ENCODE data around the gene TAC1.
"Not testable (repeated sequence)": the region's sequence is repeated elsewhere in the genome, so short reads cannot be mapped to it uniquely, and the experiment has no call there.

TAC1 gene, protein sequence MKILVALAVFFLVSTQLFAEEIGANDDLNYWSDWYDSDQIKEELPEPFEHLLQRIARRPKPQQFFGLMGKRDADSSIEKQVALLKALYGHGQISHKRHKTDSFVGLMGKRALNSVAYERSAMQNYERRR

DNA sequence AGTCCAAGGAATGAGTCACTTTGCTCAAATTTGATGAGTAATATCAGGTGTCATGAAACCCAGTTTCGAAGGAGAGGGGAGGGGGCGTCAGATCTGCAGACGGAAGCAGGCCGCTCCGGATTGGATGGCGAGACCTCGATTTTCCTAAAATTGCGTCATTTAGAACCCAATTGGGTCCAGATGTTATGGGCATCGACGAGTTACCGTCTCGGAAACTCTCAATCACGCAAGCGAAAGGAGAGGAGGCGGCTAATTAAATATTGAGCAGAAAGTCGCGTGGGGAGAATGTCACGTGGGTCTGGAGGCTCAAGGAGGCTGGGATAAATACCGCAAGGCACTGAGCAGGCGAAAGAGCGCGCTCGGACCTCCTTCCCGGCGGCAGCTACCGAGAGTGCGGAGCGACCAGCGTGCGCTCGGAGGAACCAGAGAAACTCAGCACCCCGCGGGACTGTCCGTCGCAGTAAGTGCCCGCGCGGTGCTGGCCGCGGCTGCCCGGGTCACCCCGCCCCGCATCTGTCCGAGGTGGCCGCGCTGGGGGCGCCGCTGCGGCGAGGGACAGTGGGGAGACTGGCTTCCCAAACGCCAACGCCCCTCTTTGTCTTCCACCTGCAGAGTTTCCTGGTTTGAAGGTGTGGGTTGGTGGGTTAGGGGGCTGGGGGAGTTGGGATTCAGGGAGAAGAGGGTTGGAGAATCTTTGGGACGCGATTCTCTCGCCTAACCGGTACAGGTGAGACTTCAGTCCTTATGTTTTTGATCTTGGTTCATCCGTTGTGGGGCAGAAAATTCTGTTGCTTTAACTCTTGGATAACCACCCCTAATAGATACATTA, at the start of gene TAC1:
TSS of gene TAC1 (plus strand) at position 351 of the 829 bp plus-strand sequence. CDS start 527 bp downstream, outside the sequence.
- DNase-seq (ENCODE audit: low read depth in 2 of 2): no peak

DNA sequence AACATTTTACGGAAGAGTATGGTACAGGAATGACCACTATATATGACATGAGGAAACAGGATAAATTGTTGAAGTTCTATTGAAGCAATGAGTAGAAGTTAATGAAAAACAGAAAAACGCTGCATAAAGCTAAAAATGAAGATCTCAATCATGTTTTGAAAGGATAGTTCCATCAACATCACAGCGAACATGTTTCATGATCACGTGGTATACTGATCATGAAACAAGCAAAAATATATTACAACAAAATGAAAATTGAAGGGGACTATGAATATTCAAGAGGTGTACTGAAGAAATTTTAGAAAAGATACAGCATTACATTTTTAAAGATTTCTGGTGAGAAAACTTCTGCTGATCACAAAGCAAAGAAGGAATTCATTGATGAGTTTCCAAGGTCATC, 45.9 kb upstream of the TAC1 start:
- no peak for DNase-seq (ENCODE audit: low read depth in 2 of 2)

DNA sequence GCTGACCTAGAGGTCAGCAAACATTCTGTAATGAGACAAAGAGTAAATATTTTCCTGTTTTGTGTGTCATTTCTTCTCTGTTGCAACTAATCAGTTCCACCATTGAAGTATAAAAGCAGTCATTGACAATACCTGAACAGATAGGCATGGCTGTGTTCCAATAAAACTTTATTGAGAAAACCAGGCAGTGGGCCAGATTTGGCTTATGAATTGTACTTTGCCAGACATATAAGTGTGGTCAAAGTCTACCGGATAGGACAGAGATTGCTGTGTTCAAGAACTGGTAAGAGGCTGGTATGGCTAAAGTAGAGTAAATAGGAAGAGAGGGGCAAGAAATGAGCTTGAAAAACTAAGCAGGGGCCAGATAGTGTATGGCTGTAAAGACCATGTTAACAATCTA, 38.3 kb upstream of the TAC1 start:
- DNase-seq (ENCODE audit: low read depth in 2 of 2): no peak

DNA sequence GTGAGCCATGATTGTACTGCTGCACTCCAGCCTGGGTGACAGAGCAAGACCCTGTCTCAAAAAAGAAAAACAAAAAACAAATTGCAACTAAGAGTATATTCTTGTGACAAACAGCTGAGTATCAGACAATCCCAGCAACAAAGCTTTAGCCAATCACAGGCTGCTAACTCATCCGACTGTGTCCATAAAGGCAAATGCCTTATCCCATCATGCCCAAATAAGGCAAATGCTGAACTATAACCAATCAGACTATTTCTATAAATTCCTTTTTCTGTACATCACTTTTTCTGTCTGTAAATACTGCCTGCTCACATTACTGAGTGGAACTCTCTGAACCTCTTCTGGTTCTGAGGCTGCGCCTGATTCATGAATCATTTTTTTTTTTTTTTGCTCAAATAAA, 37.5 kb upstream of the TAC1 start:
- no peak for DNase-seq (ENCODE audit: low read depth in 2 of 2)

DNA sequence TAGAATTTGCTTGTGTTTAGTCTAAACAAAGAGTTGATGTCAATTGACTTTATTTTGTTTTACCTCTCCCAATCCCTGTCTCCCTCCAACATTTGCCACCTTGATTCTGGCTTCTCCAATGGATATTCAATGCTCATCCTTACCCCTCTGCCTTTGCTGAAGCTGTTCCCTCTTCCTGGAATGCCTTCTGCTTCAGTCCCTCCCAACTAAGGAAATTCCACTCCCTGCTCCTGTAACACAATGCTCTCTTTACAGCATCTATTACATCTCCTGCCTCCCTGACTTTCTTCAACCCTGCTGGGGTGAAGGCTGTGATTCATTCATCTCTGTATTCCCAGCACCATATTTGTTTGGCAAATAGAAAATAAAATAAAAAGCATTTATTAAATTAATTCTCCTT, 34.5 kb upstream of the TAC1 start:
- no peak for DNase-seq (ENCODE audit: low read depth in 2 of 2)

DNA sequence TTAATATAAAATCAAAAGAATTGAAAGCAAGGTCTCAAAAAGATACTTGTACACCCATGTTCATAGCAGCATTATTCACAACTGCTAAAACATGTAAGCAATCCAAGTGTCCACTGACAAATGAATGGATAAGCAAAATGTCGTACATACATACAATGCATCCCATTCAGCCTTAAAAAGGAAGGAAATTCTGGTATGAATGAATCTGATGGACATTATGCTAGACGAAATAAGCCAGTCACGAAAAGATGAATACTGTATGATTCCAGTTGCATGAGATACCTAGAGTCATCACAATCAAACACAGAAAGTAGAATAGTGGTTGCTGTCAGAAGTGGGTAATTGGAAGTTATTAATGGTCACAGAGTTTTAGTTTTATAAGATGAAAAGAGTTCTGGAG, 9.5 kb upstream of the TAC1 start:
- DNase-seq (ENCODE audit: low read depth in 2 of 2): no peak

DNA sequence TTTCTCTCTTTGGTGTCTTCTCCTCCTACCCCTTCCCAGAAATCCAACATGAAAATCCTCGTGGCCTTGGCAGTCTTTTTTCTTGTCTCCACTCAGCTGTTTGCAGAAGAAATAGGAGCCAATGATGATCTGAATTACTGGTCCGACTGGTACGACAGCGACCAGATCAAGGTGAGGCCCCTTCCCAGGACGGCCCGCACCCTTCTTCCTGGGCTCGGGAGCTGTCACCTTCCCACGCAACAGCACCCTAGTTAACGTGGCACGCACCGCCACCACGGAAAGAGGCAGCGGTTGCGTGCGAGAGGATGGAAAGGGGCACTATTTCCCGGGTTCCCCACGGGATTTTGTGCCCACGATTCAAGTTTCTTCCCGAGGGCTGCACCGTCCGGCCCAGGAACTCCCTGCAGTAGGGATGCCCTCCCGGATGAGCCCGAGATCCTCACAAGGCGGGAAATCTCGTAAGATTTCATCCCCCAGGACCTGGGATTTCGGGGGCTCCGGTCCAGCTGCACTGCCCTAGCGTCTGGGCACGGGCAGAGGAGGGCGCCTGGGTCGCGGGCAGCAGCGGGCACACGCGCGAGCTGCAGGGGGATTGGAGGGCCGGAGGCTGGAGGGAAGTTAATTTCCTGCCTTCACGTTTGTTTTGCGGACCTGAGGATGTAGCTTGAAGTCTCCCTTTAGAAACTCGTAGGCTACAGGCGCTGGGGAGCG, 834 bp downstream of the TAC1 start:
- DNase-seq (ENCODE audit: low read depth in 2 of 2): no peak

DNA sequence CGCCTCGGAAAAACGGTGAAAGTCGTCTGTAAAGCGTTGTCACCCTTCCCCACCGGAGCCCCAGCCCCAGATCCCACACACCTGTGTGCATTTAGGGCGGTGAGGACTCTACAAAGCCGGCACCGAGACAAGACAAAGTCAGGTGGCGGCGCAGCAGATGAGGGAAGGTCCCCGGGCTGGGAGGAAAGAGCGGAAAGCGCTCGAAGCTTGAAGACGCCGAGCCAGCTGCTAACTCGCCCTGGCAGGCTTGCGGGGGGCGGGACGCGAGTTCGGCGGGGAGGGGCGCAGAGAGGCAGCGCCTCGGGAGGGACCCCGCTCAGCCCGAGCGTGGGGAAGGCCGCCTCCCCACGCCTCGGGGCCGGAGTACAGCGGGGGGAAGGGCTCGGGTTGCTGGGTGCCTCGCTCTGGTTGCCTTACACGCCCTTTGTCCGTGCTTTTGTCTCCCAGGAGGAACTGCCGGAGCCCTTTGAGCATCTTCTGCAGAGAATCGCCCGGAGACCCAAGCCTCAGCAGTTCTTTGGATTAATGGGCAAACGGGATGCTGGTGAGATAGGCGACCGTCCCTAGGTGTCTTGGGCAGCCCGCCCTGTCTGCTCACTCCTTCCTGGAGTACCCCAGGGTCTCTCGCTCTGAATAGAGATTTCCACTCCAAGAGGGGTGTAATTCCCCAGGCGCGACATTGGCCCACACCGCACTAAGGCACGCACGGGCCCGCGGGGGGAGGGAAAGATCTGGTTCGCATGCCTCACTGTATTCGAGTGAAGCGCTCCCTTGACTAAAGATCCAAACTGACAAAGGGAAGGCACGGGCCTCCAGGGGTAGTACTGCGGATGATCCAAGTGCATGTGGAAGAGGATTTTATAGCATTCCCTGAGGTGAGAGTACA, 1.6 kb downstream of the TAC1 start:
- DNase-seq (ENCODE audit: low read depth in 2 of 2): no peak

DNA sequence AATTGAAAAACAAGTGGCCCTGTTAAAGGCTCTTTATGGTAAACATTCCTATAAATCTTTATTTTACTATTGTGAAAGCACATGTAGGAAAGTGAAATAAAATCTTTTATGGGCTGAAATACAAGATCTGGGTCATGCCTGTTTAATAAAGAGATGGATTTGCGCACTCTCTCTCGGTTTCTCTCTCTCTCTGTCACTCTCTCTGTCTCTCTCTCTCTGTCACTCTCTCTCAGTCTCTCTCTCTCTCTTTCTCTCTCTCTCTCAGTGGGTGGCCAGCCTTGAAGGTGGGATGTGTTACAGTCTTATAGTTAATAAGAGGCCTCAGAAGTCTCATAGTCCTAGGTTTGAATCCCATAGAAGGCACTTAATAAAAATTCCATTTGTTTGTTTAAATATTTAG, 2.4 kb downstream of the TAC1 start:
- DNase-seq (ENCODE audit: low read depth in 2 of 2): no peak

DNA sequence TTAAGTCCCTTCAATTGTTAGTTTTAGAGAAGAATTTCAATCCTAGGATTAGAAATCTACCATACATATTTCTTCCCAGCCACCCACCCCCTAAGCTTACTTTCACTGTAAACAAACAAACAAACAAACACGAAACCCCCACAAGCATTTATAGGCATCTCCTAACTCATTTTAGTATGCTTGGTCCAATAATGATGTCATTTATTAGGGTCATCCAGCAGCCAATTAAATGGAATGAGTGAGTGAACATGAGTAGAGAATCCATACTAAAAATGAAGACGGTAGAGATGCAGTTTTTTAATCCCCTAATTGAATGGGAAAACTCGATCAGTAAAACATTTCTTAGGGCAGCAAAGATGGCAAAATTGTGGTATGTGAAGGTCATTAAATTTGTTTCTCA, 3.2 kb downstream of the TAC1 start:
- DNase-seq (ENCODE audit: low read depth in 2 of 2): no peak

DNA sequence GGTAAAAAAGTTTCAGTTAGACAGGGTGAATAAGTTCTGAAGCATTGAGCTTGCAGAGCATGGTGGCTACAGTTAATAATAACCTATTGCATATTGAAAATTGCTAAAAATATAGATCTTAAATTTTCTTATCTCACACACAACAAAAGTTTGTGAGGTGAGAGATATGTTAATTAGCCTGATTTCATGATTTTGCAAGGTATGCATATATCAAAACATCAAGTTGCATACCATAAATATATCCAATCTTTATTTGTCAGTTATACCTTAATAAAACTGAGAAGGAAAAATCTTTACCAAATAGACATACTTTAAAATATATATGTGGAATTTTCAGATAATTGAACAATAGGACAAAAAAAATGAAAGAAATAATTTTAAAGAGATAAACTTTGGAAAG, 16.6 kb downstream of the TAC1 start:
- DNase-seq (ENCODE audit: low read depth in 2 of 2): no peak

DNA sequence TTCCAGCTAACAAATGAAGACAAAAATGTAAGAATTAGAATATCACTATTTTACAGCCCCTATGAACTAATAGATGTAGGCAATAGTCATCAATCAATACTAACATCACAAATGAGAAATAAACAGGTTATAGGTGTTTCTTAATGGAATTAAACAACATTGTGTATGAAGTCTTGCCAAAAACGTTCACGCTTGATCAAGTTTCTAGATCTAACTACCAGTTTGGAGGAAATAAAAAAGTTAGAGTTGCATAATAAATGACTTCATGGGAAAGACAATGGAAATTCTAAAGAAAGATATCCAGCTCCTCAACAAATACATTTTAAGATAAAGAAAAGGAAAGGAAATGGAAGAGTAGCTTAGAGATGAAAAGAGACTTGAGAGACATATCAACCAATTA, 19.7 kb downstream of the TAC1 start:
- DNase-seq (ENCODE audit: low read depth in 2 of 2): no peak

DNA sequence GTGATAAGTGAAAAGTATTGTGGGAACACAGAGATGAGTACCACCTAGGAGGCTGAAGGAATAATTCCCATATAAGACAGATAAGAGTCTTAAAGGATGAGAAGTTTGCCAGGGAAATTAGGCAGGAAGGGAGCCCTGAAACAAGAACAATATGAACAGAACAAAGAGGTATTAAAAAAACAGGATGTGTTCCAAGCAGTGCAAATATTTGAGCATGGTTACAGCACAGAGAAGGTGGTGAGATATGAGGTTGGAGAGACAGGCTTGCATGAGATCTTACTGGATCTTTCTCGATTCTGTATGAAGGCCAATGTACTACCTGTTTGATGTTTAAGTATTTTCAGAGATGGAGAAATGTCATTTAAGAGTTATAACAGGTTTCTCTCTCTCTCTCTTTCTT, 20.3 kb downstream of the TAC1 start:
- DNase-seq (ENCODE audit: low read depth in 2 of 2): no peak

DNA sequence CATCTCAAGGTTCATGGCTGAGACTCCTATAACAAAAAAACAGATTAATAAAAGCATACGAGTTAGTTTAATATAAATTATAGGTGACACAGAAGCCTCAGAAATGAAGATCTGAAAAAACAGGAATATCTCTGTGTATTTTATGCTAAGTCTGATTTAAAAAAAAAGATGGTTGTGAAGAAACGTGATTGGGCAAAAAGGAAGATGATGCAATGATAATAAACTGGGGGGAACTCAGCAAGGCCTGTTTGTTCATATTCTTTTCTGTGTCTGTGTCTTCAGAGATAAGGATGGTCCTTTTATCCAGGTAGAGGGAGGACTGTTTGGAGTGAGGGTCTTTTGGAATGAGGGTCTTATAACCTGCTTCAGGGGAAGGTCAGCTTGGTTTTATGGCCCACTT, 25.9 kb downstream of the TAC1 start:
- DNase-seq (ENCODE audit: low read depth in 2 of 2): no peak

DNA sequence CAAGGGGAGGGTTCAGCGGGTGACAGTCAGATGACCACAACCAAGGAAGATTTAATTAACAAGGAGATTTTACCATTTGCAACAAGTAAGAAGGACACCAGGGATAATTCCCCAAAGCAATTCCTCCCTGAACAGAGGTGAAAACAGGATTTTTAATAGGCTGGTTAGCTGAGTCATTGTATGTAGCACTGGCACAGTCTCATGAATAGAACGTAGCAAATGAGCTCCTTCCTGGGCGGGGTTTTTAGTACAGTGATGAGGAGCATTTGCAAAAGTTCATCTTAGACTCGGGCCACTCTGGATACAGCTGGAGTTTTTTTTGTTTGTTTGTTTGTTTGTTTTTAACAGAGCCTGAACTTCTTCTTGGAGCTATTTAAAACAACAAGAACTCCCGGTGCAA, 39.0 kb downstream of the TAC1 start:
- no peak for DNase-seq (ENCODE audit: low read depth in 2 of 2)

DNA sequence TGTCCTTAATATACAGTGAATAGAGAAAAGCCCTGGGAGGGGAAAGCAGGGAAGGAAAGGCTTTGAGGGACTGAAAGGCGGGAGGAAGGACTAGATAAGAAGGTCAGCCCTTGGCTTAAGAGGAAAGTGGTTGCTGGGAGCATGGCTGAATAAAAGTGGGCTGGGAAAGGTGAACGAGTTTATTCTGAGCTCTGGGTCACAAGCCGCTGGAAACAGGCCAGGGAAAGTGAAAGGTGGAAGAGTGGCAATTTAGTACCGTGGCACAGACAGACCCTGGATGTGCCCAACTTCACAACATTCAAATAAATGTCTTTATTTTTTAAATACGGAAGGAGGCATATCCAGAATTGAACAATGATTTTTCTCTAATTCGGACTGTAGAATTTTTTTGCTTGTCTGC, 39.7 kb downstream of the TAC1 start:
- DNase-seq (ENCODE audit: low read depth in 2 of 2): no peak

DNA sequence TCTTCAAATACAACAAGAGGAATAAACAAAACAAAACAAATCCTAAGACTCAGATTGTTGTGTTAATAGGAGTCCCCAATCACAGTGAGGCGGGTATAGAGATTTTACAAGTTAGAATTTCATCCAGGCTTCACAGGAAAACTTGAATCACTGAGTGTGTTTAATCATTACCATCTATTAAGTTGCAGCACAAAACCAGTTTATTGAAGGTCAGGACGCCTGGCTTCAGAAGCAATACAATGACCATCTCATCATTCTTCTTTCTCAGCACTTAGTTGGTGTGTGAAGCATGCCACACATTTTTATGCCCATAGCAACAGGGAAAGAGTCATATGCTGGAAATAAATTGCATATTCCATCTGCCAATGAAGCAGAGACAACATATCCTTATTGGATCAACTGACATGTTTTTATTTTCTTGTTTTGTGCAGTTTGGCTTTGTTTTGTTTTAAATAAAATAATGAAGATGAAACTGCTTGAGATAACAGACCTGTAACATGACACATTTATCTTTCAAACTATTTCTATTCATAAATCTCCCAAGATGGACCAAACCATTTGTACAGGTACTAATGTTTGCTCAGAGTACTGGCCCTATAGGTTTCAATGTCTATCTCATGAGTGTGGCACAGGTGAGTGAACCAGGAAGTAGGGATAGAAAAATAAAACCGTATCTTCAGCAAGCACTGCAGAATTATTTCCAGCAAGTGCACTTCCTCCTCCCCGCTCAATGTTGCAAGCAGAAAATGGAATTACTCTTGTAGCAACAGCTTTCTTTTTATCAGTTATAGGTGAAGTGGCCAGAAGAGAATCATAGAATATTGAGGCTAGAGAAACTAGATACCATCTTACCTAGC, 40.4 kb downstream of the TAC1 start:
- no peak for DNase-seq (ENCODE audit: low read depth in 2 of 2)

DNA sequence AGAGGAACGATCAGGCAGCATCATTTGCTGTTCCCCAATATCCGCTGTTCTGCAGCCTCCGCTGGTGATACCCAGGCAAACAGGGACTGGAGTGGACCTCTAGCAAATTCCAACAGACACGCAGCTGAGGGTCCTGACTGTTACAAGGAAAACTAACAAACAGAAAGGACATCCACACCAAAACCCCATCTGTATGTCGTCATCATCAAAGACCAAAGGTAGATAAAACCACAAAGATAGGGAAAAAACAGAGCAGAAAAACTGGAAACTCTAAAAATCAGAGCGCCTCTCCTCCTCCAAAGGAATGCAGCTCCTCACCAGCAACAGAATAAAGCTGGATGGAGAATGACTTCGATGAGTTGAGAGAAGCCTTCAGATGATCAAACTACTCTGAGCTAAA, 54.5 kb downstream of the TAC1 start:
- DNase-seq (ENCODE audit: low read depth in 2 of 2): not testable (repeated sequence)

Data from stimulated activated CD8-positive, alpha-beta memory T cell treated with anti-CD3 and anti-CD28 coated beads, Interleukin-2, amount 100 ng/mL, for 1 hour (primary cell).